GM08714 (cell line): Measurements from ENCODE around the gene CAPZB.

Experiments used
- H3K4me3 ChIP-seq: fragments of 200-500 bp; sonication (Bioruptor generic); 2 replicates; pipeline ENCODE4 v1.5.1; 2014; ENCODE audit warnings: mild to moderate bottlenecking, low read length, inconsistent platforms
- ZNF274 ChIP-seq: IDR thresholded peaks from 2 replicates; pipeline ENCODE4 v1.6.1; 2012; ENCODE audit warnings: mild to moderate bottlenecking, low read depth, low read length

CAPZB gene

DNA sequence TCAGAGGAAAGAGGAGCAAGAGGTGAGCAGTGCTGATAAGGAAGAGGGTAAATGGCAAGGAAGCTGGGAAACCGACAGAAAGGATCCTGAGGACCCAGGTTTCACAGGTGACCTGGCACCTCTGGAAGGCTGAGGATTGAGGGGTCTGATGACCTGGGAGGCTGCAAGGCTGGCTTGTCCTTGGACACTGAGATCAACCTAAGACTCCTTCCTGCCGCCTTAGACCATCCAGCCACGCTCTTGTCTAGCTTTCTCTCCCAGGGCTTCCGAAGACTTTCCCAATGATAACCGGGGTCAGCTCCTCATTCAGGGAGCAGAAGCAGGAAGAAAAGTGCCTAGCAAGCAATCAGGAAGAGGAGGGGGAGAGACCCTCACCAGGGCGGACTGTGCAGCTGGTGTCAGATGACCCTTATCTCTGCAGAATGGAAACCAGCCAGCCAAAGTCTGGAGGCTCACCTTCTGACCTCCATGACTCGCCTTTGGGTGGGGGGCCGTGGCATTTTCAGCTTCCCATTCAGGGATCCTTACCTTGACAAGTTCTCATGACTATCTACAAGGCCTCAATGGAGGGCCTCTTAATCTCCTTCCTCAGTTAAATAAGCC is 77.7 kb downstream of the CAPZB start:
- TF ChIP-seq ZNF274, result no peak

DNA sequence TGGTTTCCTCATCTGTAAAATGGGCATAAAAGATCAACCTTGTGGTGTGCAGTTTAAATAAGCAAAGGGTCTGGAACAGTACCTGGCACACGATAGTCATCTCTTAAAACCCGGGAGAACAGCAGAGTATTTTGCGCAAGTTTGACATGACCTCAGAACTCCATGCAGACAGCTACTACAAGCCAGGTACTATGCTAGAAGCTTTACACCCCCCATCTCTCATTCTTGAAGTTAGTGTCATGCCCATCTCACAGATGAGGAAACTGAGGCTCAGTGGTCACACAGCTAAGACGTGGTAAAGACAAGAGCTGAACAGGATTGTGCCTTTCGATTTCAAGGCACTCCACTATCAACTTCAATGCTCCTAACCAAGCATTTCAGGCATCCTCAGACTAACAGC is 78.7 kb downstream of the CAPZB start:
- no peak for TF ChIP-seq ZNF274
- H3K4me3 ChIP-seq, result no peak overlapping the region

More for the DNA sequence above, 77.7 kb downstream of the CAPZB start:
- H3K4me3 ChIP-seq, result no peak overlapping the region

DNA sequence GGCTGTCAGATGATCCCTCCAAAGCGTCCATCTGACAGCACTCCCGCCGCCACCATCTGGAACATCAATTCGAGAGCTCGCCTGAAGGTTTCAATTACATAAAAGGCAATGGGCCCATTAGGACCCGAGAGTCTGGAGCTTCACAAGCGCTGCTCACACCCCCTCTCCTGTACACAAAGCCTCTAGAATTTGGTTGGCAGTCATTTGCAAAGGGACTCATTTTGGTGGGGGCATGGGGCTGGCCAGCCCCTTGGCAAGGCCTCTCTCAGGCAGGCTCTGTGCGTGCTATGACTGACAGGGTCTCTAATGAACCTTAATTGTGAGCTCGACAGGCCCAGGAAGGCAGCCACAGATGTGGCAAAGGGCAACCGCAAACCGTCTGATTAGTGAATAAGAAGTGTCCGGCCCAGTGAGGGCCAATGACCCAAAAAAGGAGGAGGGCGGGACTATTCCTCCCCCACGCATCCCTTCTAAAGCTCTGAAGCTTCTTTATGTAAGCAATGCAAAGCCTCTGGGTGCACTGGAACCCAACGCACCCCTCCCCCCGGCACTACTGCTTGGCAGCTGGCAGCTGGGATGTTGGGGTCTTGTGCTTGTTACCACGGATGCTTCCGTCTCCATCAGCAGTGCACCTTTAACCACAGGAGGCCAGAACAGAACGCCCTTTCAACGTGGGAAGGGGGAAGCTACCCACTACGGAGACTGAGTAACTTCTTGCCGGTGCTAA is 79.4 kb downstream of the CAPZB start:
- TF ChIP-seq ZNF274, result no peak
- no peak overlapping the region for H3K4me3 ChIP-seq

DNA sequence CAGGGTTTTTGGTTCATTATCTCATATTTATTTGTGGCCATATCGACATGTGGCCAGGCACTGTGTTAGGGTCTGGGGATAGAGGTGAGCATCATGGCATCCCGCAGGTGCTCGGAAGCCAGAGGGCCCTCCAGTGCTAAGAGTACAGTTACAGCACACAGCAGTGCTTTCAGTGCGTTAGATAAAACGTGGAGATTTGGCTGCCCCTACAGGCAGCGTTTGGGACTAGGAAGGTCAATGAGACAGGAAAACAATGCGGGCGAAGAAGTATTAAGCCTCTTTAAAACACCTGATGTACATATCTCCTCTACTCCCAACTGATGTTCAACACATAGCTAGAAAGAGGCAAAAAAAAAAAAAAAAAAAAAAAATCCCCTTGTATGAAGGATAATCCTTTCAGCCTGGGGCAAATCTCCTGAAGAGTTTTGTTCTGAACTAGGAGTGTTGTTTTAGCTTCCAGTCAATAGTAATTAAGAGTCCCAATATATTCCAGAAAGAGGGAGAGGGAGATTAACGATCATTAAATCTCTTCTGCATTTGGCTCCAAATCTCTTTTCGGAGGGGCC is 80.1 kb downstream of the CAPZB start:
- no peak overlapping the region for H3K4me3 ChIP-seq
- no peak for TF ChIP-seq ZNF274

- no peak for TF ChIP-seq ZNF274
- no peak overlapping the region for H3K4me3 ChIP-seq
Observed at GRCh38 chr1:19404748-19405147, 80.6 kb downstream of the CAPZB start.

DNA sequence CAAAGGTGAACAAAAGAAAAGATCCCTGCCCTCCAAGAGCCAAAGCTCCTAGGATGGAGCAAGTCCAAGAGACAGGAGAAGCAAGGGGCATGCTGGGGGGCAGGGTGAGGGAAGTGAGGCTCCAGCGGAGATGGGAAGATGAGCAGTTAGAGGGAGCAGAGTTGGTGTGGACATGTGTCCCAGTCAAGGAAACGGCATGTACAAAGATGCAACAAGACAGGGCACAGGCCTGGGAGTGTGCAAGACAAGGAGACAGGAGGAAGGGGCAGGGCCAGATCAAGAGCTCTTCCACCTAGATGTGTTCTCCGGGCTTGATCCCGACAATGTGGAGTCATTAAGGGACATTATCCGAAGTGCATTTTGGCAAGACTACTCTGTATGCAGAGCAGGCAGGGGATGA is 82.1 kb downstream of the CAPZB start:
- no peak overlapping the region for H3K4me3 ChIP-seq
- TF ChIP-seq ZNF274, result no peak

DNA sequence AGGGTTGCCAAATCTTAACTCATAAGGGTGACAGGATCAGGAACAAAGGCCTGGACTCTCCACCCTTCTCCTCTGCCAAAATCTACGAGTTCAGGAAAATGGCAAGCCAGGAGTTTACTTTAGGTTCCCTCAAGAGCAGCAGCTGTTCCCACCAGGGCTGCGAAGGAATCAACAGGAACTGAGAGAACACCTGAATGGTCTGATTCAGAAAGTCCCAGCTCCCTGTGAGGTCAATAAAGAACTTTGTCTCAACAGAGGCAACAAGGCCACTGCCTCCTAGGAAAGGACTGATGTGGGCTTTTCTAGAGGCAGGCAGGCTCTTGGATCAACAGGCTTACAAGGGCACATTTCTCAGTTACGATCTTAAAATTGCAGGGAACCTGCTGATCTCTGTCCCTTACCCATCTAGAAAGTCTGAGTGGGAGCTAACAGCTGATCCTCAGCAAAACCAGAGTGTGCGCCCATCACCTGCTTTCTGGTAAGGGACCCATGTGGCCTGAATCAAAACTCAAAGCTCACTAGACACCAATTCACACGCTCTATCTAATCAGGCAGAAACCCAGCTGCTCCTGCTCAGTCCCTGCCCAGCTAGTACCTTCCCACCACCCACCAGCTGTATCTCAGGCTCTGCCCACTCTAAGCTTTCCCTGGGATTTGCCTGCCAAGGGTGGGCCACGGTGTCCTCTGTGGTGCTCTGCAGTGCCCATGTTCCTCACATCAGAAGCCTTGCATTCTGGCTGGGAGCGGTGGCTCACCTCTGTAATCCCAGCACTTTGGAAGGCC is 83.1 kb downstream of the CAPZB start:
- TF ChIP-seq ZNF274, result no peak
- no peak overlapping the region for H3K4me3 ChIP-seq

- no peak overlapping the region for H3K4me3 ChIP-seq
- TF ChIP-seq ZNF274, result no peak
Observed at GRCh38 chr1:19401535-19401889, 83.8 kb downstream of the CAPZB start.

DNA sequence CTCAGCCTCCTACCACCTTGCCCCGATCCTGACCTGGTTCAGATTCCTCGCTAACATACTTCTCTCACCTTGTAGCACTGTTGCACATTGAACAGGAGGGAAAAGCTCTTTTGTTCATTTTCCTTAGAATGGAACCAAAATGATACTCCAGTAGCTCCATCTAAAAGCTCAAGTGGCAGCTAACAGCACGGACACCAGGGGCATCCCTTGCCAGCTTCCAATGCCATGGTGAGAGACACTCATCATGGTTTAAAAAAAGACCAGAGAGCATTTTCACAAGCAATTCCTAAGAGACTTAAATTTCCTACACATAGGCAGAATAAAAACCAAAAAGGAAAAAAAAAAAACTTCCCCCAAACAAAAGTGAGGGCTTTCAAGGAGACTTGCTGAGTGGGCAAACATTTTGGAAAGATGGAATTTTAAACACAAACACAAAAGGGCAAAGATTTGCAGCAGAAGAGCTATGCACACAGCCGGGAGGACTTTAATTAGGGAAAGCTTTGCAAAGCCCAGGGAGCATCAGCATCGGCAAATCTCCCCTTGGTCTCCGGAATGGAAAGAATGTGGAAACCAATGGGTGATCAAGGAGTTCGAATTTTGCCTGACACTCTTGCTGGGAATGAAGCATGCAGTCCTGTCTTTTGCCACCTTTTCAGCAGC is 84.3 kb downstream of the CAPZB start:
- no peak for TF ChIP-seq ZNF274
- H3K4me3 ChIP-seq, result no peak overlapping the region

- H3K4me3 ChIP-seq, result no peak overlapping the region
- TF ChIP-seq ZNF274, result no peak
Observed at GRCh38 chr1:19400192-19400611, 85.1 kb downstream of the CAPZB start.

GRCh38 chr1:19398309-19398760 is 87.0 kb downstream of the CAPZB start:
- TF ChIP-seq ZNF274, result no peak
- no peak overlapping the region for H3K4me3 ChIP-seq

GRCh38 chr1:19397217-19397945 is 88.0 kb downstream of the CAPZB start:
- no peak for TF ChIP-seq ZNF274
- H3K4me3 ChIP-seq, result no peak overlapping the region

DNA sequence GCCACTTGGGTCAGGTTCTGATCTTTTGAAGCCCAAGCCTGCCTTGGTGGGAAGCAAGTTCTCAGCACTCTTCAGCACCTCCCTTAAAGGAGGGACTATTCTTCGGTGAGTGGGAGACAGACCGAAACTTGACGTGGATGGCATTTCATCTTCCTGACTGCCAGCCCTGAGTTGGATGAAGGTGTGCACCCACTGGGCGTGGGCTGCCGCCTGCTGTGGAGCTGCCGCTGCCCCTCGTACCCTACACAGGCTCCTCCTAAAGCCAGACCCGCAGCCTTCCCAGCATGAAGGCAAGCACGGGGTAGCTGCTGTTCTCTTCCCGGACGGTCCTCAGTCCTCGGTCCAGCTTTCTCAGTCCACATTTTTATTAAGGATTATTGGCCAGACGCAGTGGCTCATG is 89.1 kb downstream of the CAPZB start:
- no peak overlapping the region for H3K4me3 ChIP-seq
- TF ChIP-seq ZNF274, result no peak
